Measurements from ENCODE around the gene FGF23.
A peak's percentile ranks its signal among the peaks of the same experiment; 100 is the strongest.

Gene FGF23

GRCh38 chr12:4370265-4370664 is 9.2 kb downstream of the FGF23 start:
- no peak for TF ChIP-seq CTCF (IDR thresholded peaks at IDR 0.05; ENCODE audit: extremely low read depth, missing control alignments)
- DNase-seq (ENCODE audit: low spot score) = no peak

- TF ChIP-seq CTCF (IDR thresholded peaks at IDR 0.05; ENCODE audit: extremely low read depth, missing control alignments) = no peak
Observed at GRCh38 chr12:4369548-4369947, 10.0 kb downstream of the FGF23 start.

GRCh38 chr12:4366090-4366489 is 13.4 kb downstream of the FGF23 start:
- no peak for DNase-seq (ENCODE audit: low spot score)
- no peak for TF ChIP-seq CTCF (IDR thresholded peaks at IDR 0.05; ENCODE audit: extremely low read depth, missing control alignments)

More at GRCh38 chr12:4369548-4369947, 10.0 kb downstream of the FGF23 start:
- no peak for DNase-seq (ENCODE audit: low spot score)

- DNase-seq (ENCODE audit: low spot score) = peak; percentile 36
- TF ChIP-seq CTCF (IDR thresholded peaks at IDR 0.05; ENCODE audit: extremely low read depth, missing control alignments) = peak; percentile 34
Observed at GRCh38 chr12:4356041-4356327, 23.5 kb downstream of the FGF23 start.

GRCh38 chr12:4355156-4356040 is 24.1 kb downstream of the FGF23 start:
- no peak for DNase-seq (ENCODE audit: low spot score)
- no peak for TF ChIP-seq CTCF (IDR thresholded peaks at IDR 0.05; ENCODE audit: extremely low read depth, missing control alignments)

GRCh38 chr12:4353785-4354208 is 25.7 kb downstream of the FGF23 start:
- DNase-seq (ENCODE audit: low spot score) = no peak
- peak; percentile 11 for TF ChIP-seq CTCF (IDR thresholded peaks at IDR 0.05; ENCODE audit: extremely low read depth, missing control alignments)

- no peak for DNase-seq (ENCODE audit: low spot score)
- TF ChIP-seq CTCF (IDR thresholded peaks at IDR 0.05; ENCODE audit: extremely low read depth, missing control alignments) = no peak
Observed at GRCh38 chr12:4346931-4347330, 32.6 kb downstream of the FGF23 start.
